WTC11 (cell line): ENCODE data around the gene TMEM179. TPM values are rescaled to one million over a fixed set of nuclear protein-coding genes. Genes with fewer than 3 reads are reported as not detected.

ENCODE experiments used
- ATF1 ChIP-seq: sonication (generic); formaldehyde crosslinking; IDR thresholded peaks from 2 replicates; pipeline ENCODE4 v1.8.1; 2023; ENCODE audit warnings: mild to moderate bottlenecking, moderate library complexity, missing genetic modification reagents
- CBFB ChIP-seq: sonication (generic); formaldehyde crosslinking; IDR thresholded peaks from 2 replicates; pipeline ENCODE4 v1.8.1; 2022; ENCODE audit warnings: mild to moderate bottlenecking, low read depth, missing genetic modification reagents
- ELF4 ChIP-seq: sonication (generic); formaldehyde crosslinking; IDR thresholded peaks from 2 replicates; pipeline ENCODE4 v1.8.1; 2022; ENCODE audit warnings: low read depth, mild to moderate bottlenecking, moderate library complexity, missing genetic modification reagents
- GRHL2 ChIP-seq: fragments of 250-450 bp; sonication (Bioruptor Pico); IDR thresholded peaks from 2 replicates; pipeline ENCODE4 v1.8.0; 2022; ENCODE audit warnings: mild to moderate bottlenecking, moderate library complexity; ENCODE audit not compliant: insufficient replicate concordance, severe bottlenecking
- GTF2I ChIP-seq: fragments of 250-450 bp; sonication (Bioruptor Pico); conservative IDR thresholded peaks from 2 replicates; pipeline ENCODE4 v1.4.0; 2021; ENCODE audit warnings: mild to moderate bottlenecking
- IRF2 ChIP-seq: sonication (generic); formaldehyde crosslinking; IDR thresholded peaks from 2 replicates; pipeline ENCODE4 v1.8.0; 2022; ENCODE audit warnings: low read depth, missing genetic modification reagents, borderline replicate concordance
- NFE2L1 ChIP-seq: sonication (generic); formaldehyde crosslinking; IDR thresholded peaks from 2 replicates; pipeline ENCODE4 v1.8.1; 2023; ENCODE audit warnings: missing genetic modification reagents
- OVOL2 ChIP-seq: fragments of 250-450 bp; sonication (Bioruptor Pico); IDR thresholded peaks from 2 replicates; pipeline ENCODE4 v1.9.0; 2021; ENCODE audit warnings: mild to moderate bottlenecking, borderline replicate concordance
- RELA ChIP-seq: sonication (generic); formaldehyde crosslinking; IDR thresholded peaks from 2 replicates; pipeline ENCODE4 v1.8.1; 2022; ENCODE audit warnings: missing genetic modification reagents, mild to moderate bottlenecking, borderline replicate concordance
- SMAD3 ChIP-seq: sonication (generic); formaldehyde crosslinking; IDR thresholded peaks from 2 replicates; pipeline ENCODE4 v1.8.0; 2022; ENCODE audit warnings: missing genetic modification reagents, mild to moderate bottlenecking, borderline replicate concordance
- TCF7 ChIP-seq: sonication (generic); formaldehyde crosslinking; IDR thresholded peaks from 2 replicates; pipeline ENCODE4 v1.8.0; 2022; ENCODE audit warnings: mild to moderate bottlenecking, low read depth, missing genetic modification reagents, moderate library complexity
- TP53 ChIP-seq: sonication (generic); formaldehyde crosslinking; IDR thresholded peaks from 2 replicates; pipeline ENCODE4 v1.8.1; 2023; ENCODE audit warnings: mild to moderate bottlenecking, missing genetic modification reagents
- ZNF219 ChIP-seq: sonication (generic); formaldehyde crosslinking; IDR thresholded peaks from 2 replicates; pipeline ENCODE4 v1.8.0; 2023; ENCODE audit warnings: missing genetic modification reagents, mild to moderate bottlenecking, borderline replicate concordance
- ZNF263 ChIP-seq: sonication (generic); formaldehyde crosslinking; IDR thresholded peaks from 2 replicates; pipeline ENCODE4 v1.8.1; 2022; ENCODE audit warnings: low read depth, mild to moderate bottlenecking, moderate library complexity, missing genetic modification reagents
- ZNF317 ChIP-seq: sonication (generic); formaldehyde crosslinking; IDR thresholded peaks from 2 replicates; pipeline ENCODE4 v1.8.1; 2023; ENCODE audit warnings: low read depth, mild to moderate bottlenecking, moderate library complexity, missing genetic modification reagents, borderline replicate concordance
- total RNA-seq: library from RNA; stranded (reverse); gene quantifications from 3 replicates; pipeline ENCODE4 v1.2.3, GENCODE V29; 2021
- TF ChIP-seq, protein P1 (sequence below): fragments of 200-600 bp; IDR thresholded peaks from 2 replicates; pipeline ENCODE4 v1.8.0; 2022; ENCODE audit warnings: antibody characterized with exemption
- TF ChIP-seq, protein P2 (sequence below): sonication (generic); formaldehyde crosslinking; IDR thresholded peaks from 2 replicates; pipeline ENCODE4 v1.8.0; 2022; ENCODE audit warnings: missing genetic modification reagents
- TF ChIP-seq, protein P3 (sequence below): sonication (generic); formaldehyde crosslinking; IDR thresholded peaks from 2 replicates; pipeline ENCODE4 v1.8.1; 2022; ENCODE audit warnings: low read depth, missing genetic modification reagents, borderline replicate concordance
- TF ChIP-seq, protein P4 (sequence below): sonication (generic); formaldehyde crosslinking; IDR thresholded peaks from 2 replicates; pipeline ENCODE4 v1.8.0; 2023; ENCODE audit warnings: missing genetic modification reagents, mild to moderate bottlenecking, borderline replicate concordance
- TF ChIP-seq, protein P5 (sequence below): sonication (generic); formaldehyde crosslinking; IDR thresholded peaks from 2 replicates; pipeline ENCODE4 v1.8.1; 2023; ENCODE audit warnings: mild to moderate bottlenecking, missing genetic modification reagents, moderate library complexity
- TF ChIP-seq, protein P6 (sequence below): fragments of 250-450 bp; sonication (Bioruptor Pico); IDR thresholded peaks from 2 replicates; pipeline ENCODE4 v2.1.2; 2022; ENCODE audit warnings: mild to moderate bottlenecking, moderate library complexity

TMEM179 gene
- total RNA-seq, 1 experiment from 2014 or later, result 2.4 TPM

DNA sequence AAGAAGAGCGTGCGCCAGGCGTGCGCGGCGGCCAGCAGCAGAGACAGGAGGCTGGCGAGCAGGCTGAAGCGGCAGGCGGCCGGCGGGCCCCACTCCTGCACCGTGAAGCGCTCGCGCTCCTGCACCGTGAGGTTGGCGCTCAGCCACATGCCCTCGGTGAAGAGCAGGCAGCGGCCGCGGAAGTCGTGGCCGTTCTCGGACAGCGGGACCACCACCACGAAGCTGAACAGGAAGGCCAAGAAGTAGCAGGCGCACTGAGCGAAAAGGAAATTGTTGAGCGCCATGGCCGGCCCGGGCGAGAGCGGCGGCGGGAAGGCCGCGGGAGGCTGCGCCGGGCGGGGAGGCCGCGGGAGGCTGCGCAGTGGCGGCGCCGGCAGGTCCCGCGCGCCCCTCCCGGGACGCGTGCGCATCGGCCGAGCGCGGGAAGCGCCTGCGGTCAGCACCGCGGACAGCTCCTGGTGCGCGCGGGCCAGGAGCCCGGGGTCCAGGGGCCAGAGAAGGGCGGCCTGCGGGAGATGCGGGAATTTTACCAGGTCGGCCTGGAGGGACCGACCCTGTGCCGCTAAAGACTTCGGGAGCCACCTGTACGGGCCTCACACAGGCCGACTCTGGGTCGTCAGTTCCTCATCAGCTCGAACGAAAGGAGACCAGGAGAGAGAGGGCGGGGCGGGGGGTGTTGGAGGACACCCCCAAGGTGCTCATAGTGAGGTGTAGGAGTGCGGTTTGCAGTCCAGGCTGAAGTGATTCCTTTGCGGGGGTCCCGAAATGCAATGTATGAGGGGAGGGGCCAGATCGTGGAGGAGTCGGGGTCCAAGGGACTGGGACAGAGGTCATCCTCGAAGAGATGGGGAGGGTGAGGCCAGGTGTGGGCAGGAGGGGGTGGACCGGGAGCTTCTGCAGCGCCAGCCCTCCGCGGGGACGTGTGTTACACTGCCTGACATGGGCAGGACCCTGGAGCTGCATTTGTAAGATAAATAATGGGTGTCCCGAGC is at the start of gene TMEM179 (continued):
- TF ChIP-seq, protein P1, sequence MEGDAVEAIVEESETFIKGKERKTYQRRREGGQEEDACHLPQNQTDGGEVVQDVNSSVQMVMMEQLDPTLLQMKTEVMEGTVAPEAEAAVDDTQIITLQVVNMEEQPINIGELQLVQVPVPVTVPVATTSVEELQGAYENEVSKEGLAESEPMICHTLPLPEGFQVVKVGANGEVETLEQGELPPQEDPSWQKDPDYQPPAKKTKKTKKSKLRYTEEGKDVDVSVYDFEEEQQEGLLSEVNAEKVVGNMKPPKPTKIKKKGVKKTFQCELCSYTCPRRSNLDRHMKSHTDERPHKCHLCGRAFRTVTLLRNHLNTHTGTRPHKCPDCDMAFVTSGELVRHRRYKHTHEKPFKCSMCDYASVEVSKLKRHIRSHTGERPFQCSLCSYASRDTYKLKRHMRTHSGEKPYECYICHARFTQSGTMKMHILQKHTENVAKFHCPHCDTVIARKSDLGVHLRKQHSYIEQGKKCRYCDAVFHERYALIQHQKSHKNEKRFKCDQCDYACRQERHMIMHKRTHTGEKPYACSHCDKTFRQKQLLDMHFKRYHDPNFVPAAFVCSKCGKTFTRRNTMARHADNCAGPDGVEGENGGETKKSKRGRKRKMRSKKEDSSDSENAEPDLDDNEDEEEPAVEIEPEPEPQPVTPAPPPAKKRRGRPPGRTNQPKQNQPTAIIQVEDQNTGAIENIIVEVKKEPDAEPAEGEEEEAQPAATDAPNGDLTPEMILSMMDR, result no peak
- TF ChIP-seq, protein P2, sequence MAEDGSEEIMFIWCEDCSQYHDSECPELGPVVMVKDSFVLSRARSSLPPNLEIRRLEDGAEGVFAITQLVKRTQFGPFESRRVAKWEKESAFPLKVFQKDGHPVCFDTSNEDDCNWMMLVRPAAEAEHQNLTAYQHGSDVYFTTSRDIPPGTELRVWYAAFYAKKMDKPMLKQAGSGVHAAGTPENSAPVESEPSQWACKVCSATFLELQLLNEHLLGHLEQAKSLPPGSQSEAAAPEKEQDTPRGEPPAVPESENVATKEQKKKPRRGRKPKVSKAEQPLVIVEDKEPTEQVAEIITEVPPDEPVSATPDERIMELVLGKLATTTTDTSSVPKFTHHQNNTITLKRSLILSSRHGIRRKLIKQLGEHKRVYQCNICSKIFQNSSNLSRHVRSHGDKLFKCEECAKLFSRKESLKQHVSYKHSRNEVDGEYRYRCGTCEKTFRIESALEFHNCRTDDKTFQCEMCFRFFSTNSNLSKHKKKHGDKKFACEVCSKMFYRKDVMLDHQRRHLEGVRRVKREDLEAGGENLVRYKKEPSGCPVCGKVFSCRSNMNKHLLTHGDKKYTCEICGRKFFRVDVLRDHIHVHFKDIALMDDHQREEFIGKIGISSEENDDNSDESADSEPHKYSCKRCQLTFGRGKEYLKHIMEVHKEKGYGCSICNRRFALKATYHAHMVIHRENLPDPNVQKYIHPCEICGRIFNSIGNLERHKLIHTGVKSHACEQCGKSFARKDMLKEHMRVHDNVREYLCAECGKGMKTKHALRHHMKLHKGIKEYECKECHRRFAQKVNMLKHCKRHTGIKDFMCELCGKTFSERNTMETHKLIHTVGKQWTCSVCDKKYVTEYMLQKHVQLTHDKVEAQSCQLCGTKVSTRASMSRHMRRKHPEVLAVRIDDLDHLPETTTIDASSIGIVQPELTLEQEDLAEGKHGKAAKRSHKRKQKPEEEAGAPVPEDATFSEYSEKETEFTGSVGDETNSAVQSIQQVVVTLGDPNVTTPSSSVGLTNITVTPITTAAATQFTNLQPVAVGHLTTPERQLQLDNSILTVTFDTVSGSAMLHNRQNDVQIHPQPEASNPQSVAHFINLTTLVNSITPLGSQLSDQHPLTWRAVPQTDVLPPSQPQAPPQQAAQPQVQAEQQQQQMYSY (CRISPR knock-in tag), result no peak
- TF ChIP-seq ZNF219 (CRISPR knock-in tag) (peak; percentile 93; the same call in 1 of the 2 replicates), IRF2 (CRISPR knock-in tag) (no peak), SMAD3 (CRISPR knock-in tag) (peak; percentile 93; the same call in 1 of the 2 replicates), ZNF263 (CRISPR knock-in tag) (peak; percentile 43; the same call in 1 of the 2 replicates), RELA (peak; percentile 85; the same call in 1 of the 2 replicates), ATF1 (0 out of 2 replicates have a peak, but pooled peaks have one; percentile 41), ZNF317 (CRISPR knock-in tag) (peak; percentile 56; the same call in 1 of the 2 replicates), NFE2L1 (peak; percentile 70; the same call in 1 of the 2 replicates), CBFB (CRISPR knock-in tag) (peak; percentile 92), OVOL2 (CRISPR knock-in tag) (no peak), GTF2I (CRISPR knock-in tag) (no peak), ELF4 (CRISPR knock-in tag) (0 out of 2 replicates have a peak, but pooled peaks have one; percentile 70), TCF7 (CRISPR knock-in tag) (peak; percentile 93), GRHL2 (no peak), TP53 (peak; percentile 91; the same call in 1 of the 2 replicates)
- TF ChIP-seq, protein P3, sequence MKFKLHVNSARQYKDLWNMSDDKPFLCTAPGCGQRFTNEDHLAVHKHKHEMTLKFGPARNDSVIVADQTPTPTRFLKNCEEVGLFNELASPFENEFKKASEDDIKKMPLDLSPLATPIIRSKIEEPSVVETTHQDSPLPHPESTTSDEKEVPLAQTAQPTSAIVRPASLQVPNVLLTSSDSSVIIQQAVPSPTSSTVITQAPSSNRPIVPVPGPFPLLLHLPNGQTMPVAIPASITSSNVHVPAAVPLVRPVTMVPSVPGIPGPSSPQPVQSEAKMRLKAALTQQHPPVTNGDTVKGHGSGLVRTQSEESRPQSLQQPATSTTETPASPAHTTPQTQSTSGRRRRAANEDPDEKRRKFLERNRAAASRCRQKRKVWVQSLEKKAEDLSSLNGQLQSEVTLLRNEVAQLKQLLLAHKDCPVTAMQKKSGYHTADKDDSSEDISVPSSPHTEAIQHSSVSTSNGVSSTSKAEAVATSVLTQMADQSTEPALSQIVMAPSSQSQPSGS (CRISPR knock-in tag), result peak; percentile 29; the same call in 1 of the 2 replicates
- TF ChIP-seq, protein P4, sequence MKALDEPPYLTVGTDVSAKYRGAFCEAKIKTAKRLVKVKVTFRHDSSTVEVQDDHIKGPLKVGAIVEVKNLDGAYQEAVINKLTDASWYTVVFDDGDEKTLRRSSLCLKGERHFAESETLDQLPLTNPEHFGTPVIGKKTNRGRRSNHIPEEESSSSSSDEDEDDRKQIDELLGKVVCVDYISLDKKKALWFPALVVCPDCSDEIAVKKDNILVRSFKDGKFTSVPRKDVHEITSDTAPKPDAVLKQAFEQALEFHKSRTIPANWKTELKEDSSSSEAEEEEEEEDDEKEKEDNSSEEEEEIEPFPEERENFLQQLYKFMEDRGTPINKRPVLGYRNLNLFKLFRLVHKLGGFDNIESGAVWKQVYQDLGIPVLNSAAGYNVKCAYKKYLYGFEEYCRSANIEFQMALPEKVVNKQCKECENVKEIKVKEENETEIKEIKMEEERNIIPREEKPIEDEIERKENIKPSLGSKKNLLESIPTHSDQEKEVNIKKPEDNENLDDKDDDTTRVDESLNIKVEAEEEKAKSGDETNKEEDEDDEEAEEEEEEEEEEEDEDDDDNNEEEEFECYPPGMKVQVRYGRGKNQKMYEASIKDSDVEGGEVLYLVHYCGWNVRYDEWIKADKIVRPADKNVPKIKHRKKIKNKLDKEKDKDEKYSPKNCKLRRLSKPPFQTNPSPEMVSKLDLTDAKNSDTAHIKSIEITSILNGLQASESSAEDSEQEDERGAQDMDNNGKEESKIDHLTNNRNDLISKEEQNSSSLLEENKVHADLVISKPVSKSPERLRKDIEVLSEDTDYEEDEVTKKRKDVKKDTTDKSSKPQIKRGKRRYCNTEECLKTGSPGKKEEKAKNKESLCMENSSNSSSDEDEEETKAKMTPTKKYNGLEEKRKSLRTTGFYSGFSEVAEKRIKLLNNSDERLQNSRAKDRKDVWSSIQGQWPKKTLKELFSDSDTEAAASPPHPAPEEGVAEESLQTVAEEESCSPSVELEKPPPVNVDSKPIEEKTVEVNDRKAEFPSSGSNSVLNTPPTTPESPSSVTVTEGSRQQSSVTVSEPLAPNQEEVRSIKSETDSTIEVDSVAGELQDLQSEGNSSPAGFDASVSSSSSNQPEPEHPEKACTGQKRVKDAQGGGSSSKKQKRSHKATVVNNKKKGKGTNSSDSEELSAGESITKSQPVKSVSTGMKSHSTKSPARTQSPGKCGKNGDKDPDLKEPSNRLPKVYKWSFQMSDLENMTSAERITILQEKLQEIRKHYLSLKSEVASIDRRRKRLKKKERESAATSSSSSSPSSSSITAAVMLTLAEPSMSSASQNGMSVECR, result peak; percentile 96
- TF ChIP-seq, protein P5, sequence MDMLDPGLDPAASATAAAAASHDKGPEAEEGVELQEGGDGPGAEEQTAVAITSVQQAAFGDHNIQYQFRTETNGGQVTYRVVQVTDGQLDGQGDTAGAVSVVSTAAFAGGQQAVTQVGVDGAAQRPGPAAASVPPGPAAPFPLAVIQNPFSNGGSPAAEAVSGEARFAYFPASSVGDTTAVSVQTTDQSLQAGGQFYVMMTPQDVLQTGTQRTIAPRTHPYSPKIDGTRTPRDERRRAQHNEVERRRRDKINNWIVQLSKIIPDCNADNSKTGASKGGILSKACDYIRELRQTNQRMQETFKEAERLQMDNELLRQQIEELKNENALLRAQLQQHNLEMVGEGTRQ (CRISPR knock-in tag), result peak; percentile 60; the same call in 1 of the 2 replicates
- TF ChIP-seq, protein P6, sequence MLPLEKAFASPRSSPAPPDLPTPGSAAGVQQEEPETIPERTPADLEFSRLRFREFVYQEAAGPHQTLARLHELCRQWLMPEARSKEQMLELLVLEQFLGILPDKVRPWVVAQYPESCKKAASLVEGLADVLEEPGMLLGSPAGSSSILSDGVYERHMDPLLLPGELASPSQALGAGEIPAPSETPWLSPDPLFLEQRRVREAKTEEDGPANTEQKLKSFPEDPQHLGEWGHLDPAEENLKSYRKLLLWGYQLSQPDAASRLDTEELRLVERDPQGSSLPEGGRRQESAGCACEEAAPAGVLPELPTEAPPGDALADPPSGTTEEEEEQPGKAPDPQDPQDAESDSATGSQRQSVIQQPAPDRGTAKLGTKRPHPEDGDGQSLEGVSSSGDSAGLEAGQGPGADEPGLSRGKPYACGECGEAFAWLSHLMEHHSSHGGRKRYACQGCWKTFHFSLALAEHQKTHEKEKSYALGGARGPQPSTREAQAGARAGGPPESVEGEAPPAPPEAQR, result no peak
